Neural progenitor cell (in vitro differentiated cells): Measurements from ENCODE around the gene SMPD3.

Source experiments
- CTCF ChIP-seq: fragments of 200-600 bp; sonication (generic); IDR thresholded peaks from 2 replicates; pipeline ENCODE4 v1.5.1; 2017; ENCODE audit warnings: antibody characterized with exemption, mild to moderate bottlenecking
- EZH2 ChIP-seq: fragments of 200-600 bp; sonication (generic); IDR thresholded peaks from 2 replicates; pipeline ENCODE4 v1.6.1; 2017; ENCODE audit warnings: antibody characterized with exemption, mild to moderate bottlenecking, moderate library complexity

GRCh38 chr16:68425498-68426346 lies 22.6 kb downstream of the SMPD3 start:
- TF ChIP-seq EZH2: no peak
- TF ChIP-seq CTCF: no peak
